ENCODE results near the gene RAD51.

The RAD51 gene

GRCh38 chr15:40706121-40706520, 11.1 kb downstream of the RAD51 start:
- Histone ChIP-seq H3K27me3 (no peaks in the 10 kb centered on the region), H3K36me3 (no peaks in the 10 kb centered on the region), H3K27ac (no peak overlapping the region), H3K9me3 (no peaks in the 10 kb centered on the region), H3K4me1 (no peaks in the 10 kb centered on the region), H3K4me3 (no peak overlapping the region)
- intact Hi-C loops (cut with DNase I; ENCODE audit: low total_unique reads), result no loop called here
- DNase-seq, result no peak
- TF ChIP-seq CTCF (IDR thresholded peaks at IDR 0.05), result no peak

- Histone ChIP-seq H3K27me3 (no peaks in the 10 kb centered on the region), H3K4me3 (no peak overlapping the region), H3K36me3 (no peaks in the 10 kb centered on the region), H3K27ac (no peak overlapping the region), H3K4me1 (no peaks in the 10 kb centered on the region), H3K9me3 (no peaks in the 10 kb centered on the region)
- DNase-seq, result no peak
- TF ChIP-seq CTCF (IDR thresholded peaks at IDR 0.05), result no peak
- intact Hi-C loops (cut with DNase I; ENCODE audit: low total_unique reads), result no loop called here
These were observed 19.2 kb downstream of the RAD51 start for GRCh38 chr15:40714144-40714543.

GRCh38 chr15:40716165-40716564, 21.2 kb downstream of the RAD51 start:
- no peak overlapping the region for H3K27ac ChIP-seq
- H3K36me3 ChIP-seq, result no peaks in the 10 kb centered on the region
- intact Hi-C loops (cut with DNase I; ENCODE audit: low total_unique reads), result no loop called here
- no peak overlapping the region for H3K4me3 ChIP-seq
- H3K4me1 ChIP-seq, result no peaks in the 10 kb centered on the region
- no peaks in the 10 kb centered on the region for H3K27me3 ChIP-seq
- no peak for TF ChIP-seq CTCF (IDR thresholded peaks at IDR 0.05)
- no peaks in the 10 kb centered on the region for H3K9me3 ChIP-seq
- DNase-seq, result no peak

GRCh38 chr15:40721701-40722100, 26.7 kb downstream of the RAD51 start:
- H3K4me3 ChIP-seq, result no peak overlapping the region
- intact Hi-C loops (cut with DNase I; ENCODE audit: low total_unique reads), result no loop called here
- TF ChIP-seq CTCF (IDR thresholded peaks at IDR 0.05), result no peak

GRCh38 chr15:40722354-40722753, 27.4 kb downstream of the RAD51 start:
- no peak for TF ChIP-seq CTCF (IDR thresholded peaks at IDR 0.05)
- no peak for DNase-seq
- Histone ChIP-seq H3K27me3 (no peaks in the 10 kb centered on the region), H3K36me3 (no peaks in the 10 kb centered on the region), H3K27ac (no peak overlapping the region), H3K4me1 (no peaks in the 10 kb centered on the region), H3K9me3 (no peaks in the 10 kb centered on the region), H3K4me3 (no peak overlapping the region)
- intact Hi-C loops (cut with DNase I; ENCODE audit: low total_unique reads), result no loop called here

More at GRCh38 chr15:40721701-40722100, 26.7 kb downstream of the RAD51 start:
- H3K36me3 ChIP-seq, result no peaks in the 10 kb centered on the region
- no peak overlapping the region for H3K27ac ChIP-seq
- no peaks in the 10 kb centered on the region for H3K9me3 ChIP-seq
- H3K4me1 ChIP-seq, result no peaks in the 10 kb centered on the region
- no peaks in the 10 kb centered on the region for H3K27me3 ChIP-seq
- no peak for DNase-seq

GRCh38 chr15:40722934-40723333, 28.0 kb downstream of the RAD51 start:
- Histone ChIP-seq H3K4me1 (no peaks in the 10 kb centered on the region), H3K4me3 (no peak overlapping the region), H3K27ac (no peak overlapping the region), H3K27me3 (no peaks in the 10 kb centered on the region), H3K36me3 (no peaks in the 10 kb centered on the region), H3K9me3 (no peaks in the 10 kb centered on the region)
- intact Hi-C loops (cut with DNase I; ENCODE audit: low total_unique reads), result no loop called here
- no peak for TF ChIP-seq CTCF (IDR thresholded peaks at IDR 0.05)
- DNase-seq, result no peak

All from tibial artery (tissue), 4 donors.